ENCODE results near the gene DNAJC27. TPM values are rescaled to one million over a fixed set of nuclear protein-coding genes. Genes with fewer than 3 reads are reported as not detected.

Gene DNAJC27
- total and polyA plus RNA-seq, 2 experiments from 2014 or later: 6.6 to 6.9 TPM

GRCh38 chr2:25009954-25010353, 38.2 kb upstream of the DNAJC27 start:
- no peak overlapping the region for H3K4me2 ChIP-seq
- no peaks in the 10 kb centered on the region for H3K36me3 ChIP-seq (replicated peaks; ENCODE audit: insufficient read depth, low read depth)

GRCh38 chr2:25002066-25002465, 30.3 kb upstream of the DNAJC27 start:
- no peaks in the 10 kb centered on the region for H3K27me3 ChIP-seq
- H3K4me3 ChIP-seq: no peak overlapping the region
- no peaks in the 10 kb centered on the region for H3K36me3 ChIP-seq (replicated peaks; ENCODE audit: insufficient read depth, low read depth)
- no peak overlapping the region for H2AFZ ChIP-seq
- no peaks in the 10 kb centered on the region for H4K20me1 ChIP-seq (ENCODE audit: insufficient read depth, poor library complexity, severe bottlenecking)
- peaks cover 3% of the 10 kb centered on the region for H3K4me1 ChIP-seq (ENCODE audit: insufficient read depth)
- no peak overlapping the region for H3K4me2 ChIP-seq
- no peaks in the 10 kb centered on the region for H3K79me2 ChIP-seq
- no peak for DNase-seq (ENCODE audit: low spot score)
- H3K9me3 ChIP-seq (ENCODE audit: low read depth): no peaks in the 10 kb centered on the region
- no peak overlapping the region for H3K27ac ChIP-seq
- no peaks in the 10 kb centered on the region for H3K9me2 ChIP-seq (replicated peaks; ENCODE audit: insufficient read depth)
- WGBS (ENCODE audit: low lambda C conversion rate, missing lambda C conversion rate): 52% methylated on average over 1 of the region's 1 CpG
- no peak for TF ChIP-seq CTCF (IDR thresholded peaks at IDR 0.05; ENCODE audit: poor library complexity)
- TF ChIP-seq EZH2phosphoT487 (IDR thresholded peaks at IDR 0.05; ENCODE audit: low read depth, severe bottlenecking, unreplicated experiment): no peak
- no peak for TF ChIP-seq EZH2 (IDR thresholded peaks at IDR 0.05; ENCODE audit: borderline replicate concordance)

More at GRCh38 chr2:25009954-25010353, 38.2 kb upstream of the DNAJC27 start:
- Histone ChIP-seq H3K4me3 (no peak overlapping the region), H3K79me2 (no peaks in the 10 kb centered on the region), H3K27me3 (no peaks in the 10 kb centered on the region), H3K27ac (peak overlapping the region; percentile 11), H4K20me1 (ENCODE audit: insufficient read depth, poor library complexity, severe bottlenecking) (no peaks in the 10 kb centered on the region), H3K4me1 (ENCODE audit: insufficient read depth) (no peaks in the 10 kb centered on the region), H3K9me2 (replicated peaks; ENCODE audit: insufficient read depth) (no peaks in the 10 kb centered on the region), H3K9me3 (ENCODE audit: low read depth) (no peaks in the 10 kb centered on the region), H2AFZ (peak overlapping the region; percentile 10)
- TF ChIP-seq EZH2 (IDR thresholded peaks at IDR 0.05; ENCODE audit: borderline replicate concordance) (no peak), EZH2phosphoT487 (IDR thresholded peaks at IDR 0.05; ENCODE audit: low read depth, severe bottlenecking, unreplicated experiment) (no peak), CTCF (IDR thresholded peaks at IDR 0.05; ENCODE audit: poor library complexity) (no peak)
- 64% methylated on average over 11 of the region's 11 CpGs for WGBS (ENCODE audit: low lambda C conversion rate, missing lambda C conversion rate)
- DNase-seq (ENCODE audit: low spot score): no peak

GRCh38 chr2:25001325-25001637, 29.5 kb upstream of the DNAJC27 start:
- H3K27me3 ChIP-seq: no peaks in the 10 kb centered on the region
- H4K20me1 ChIP-seq (ENCODE audit: insufficient read depth, poor library complexity, severe bottlenecking): no peaks in the 10 kb centered on the region
- H3K4me1 ChIP-seq (ENCODE audit: insufficient read depth): peaks cover 3% of the 10 kb centered on the region
- no peak overlapping the region for H3K27ac ChIP-seq
- no peak overlapping the region for H2AFZ ChIP-seq
- no peak for DNase-seq (ENCODE audit: low spot score)
- H3K36me3 ChIP-seq (replicated peaks; ENCODE audit: insufficient read depth, low read depth): no peaks in the 10 kb centered on the region
- 93% methylated on average over 7 of the region's 7 CpGs for WGBS (ENCODE audit: low lambda C conversion rate, missing lambda C conversion rate)
- H3K79me2 ChIP-seq: no peaks in the 10 kb centered on the region
- H3K4me3 ChIP-seq: no peak overlapping the region
- no peaks in the 10 kb centered on the region for H3K9me3 ChIP-seq (ENCODE audit: low read depth)
- no peak overlapping the region for H3K4me2 ChIP-seq
- no peaks in the 10 kb centered on the region for H3K9me2 ChIP-seq (replicated peaks; ENCODE audit: insufficient read depth)
- TF ChIP-seq CTCF (IDR thresholded peaks at IDR 0.05; ENCODE audit: poor library complexity) (no peak), EZH2 (IDR thresholded peaks at IDR 0.05; ENCODE audit: borderline replicate concordance) (no peak), EZH2phosphoT487 (IDR thresholded peaks at IDR 0.05; ENCODE audit: low read depth, severe bottlenecking, unreplicated experiment) (no peak)
